ENCODE measurements around the gene COL6A5. TPM values are rescaled to one million over a fixed set of nuclear protein-coding genes. Genes with fewer than 3 reads are reported as not detected.

The COL6A5 gene
- total RNA-seq, 1 donor from 2014 or later, result not detected

Other genes with a start within 250 kb of the COL6A5 start
- gene COL6A6, start 171.5 kb downstream of the COL6A5 start, total RNA-seq, result 1.7 TPM

Data from Right ventricle myocardium superior (tissue), 1 donor.